Skin of body (tissue), 2 donors: ENCODE results near the gene FAM163B. TPM values are rescaled to one million over a fixed set of nuclear protein-coding genes. Genes with fewer than 3 reads are reported as not detected.

Source experiments
- DNase-seq: peaks from one replicate; lab custom pipeline; 2025; lab: John Stamatoyannopoulos, UW
- total RNA-seq: library from RNA; depleted of rRNA; stranded (reverse); fragments of >200 nt; gene quantifications from one replicate; pipeline ENCODE4 v1.2.3, GENCODE V29; 2014

FAM163B gene
- total RNA-seq, 1 donor from 2014 or later = not detected

GRCh38 chr9:133582501-133583045 is 26.6 kb downstream of the FAM163B start:
- DNase-seq = no peak

GRCh38 chr9:133581513-133582343 is 27.5 kb downstream of the FAM163B start:
- no peak for DNase-seq

- no peak for DNase-seq
Measured at GRCh38 chr9:133581011-133581410, 28.2 kb downstream of the FAM163B start.

GRCh38 chr9:133580419-133580738 is 28.8 kb downstream of the FAM163B start:
- no peak for DNase-seq

GRCh38 chr9:133579601-133580418 is 29.4 kb downstream of the FAM163B start:
- DNase-seq = no peak

GRCh38 chr9:133578524-133579441 is 30.4 kb downstream of the FAM163B start:
- no peak for DNase-seq

- no peak for DNase-seq
Measured at GRCh38 chr9:133577737-133578112, 31.5 kb downstream of the FAM163B start.

- no peak for DNase-seq
Measured at GRCh38 chr9:133576875-133577736, 32.1 kb downstream of the FAM163B start.

GRCh38 chr9:133576031-133576874 is 32.9 kb downstream of the FAM163B start:
- no peak for DNase-seq

- DNase-seq = no peak
Measured at GRCh38 chr9:133575186-133576030, 33.8 kb downstream of the FAM163B start.

GRCh38 chr9:133574771-133575170 is 34.4 kb downstream of the FAM163B start:
- no peak for DNase-seq

- DNase-seq = no peak
Measured at GRCh38 chr9:133573791-133574515, 35.2 kb downstream of the FAM163B start.

GRCh38 chr9:133572821-133573361 is 36.3 kb downstream of the FAM163B start:
- no peak for DNase-seq

- no peak for DNase-seq
Measured at GRCh38 chr9:133571896-133572595, 37.1 kb downstream of the FAM163B start.

- no peak for DNase-seq
Measured at GRCh38 chr9:133571391-133571890, 37.7 kb downstream of the FAM163B start.

- no peak for DNase-seq
Measured at GRCh38 chr9:133570691-133571080, 38.5 kb downstream of the FAM163B start.
